Ecto neural progenitor cell (in vitro differentiated cells): Measurements from ENCODE around the gene PGK1.
A peak's percentile ranks its signal among the peaks of the same experiment; 100 is the strongest.
"Not testable (repeated sequence)": the region's sequence is repeated elsewhere in the genome, so short reads cannot be mapped to it uniquely, and the experiment has no call there.

Experiments used
- DNase-seq: peaks from one replicate; pipeline ENCODE4 v3.0.0-alpha.2; 2018; ENCODE audit warnings: low spot score

Gene PGK1

DNA sequence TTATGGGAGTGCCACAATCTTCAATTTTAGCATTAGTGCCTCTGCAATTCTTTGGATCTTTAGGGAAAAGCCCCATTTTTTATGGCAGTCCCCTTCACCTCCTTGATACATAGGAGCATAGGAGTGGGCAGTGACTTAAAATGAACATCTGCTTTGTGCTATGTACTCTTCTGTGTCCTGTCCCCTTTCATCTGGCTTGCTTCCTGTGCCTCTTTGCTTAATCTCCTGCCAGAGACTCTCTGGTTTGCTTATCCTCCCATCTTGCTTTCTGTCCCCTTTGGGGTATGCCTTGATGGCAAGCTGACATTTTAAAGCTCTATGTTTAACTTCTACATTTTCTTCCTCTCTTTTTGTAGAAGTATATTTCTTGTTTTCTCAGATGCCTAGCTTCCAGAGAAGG is 12.3 kb downstream of the PGK1 start:
- DNase-seq = no peak

DNA sequence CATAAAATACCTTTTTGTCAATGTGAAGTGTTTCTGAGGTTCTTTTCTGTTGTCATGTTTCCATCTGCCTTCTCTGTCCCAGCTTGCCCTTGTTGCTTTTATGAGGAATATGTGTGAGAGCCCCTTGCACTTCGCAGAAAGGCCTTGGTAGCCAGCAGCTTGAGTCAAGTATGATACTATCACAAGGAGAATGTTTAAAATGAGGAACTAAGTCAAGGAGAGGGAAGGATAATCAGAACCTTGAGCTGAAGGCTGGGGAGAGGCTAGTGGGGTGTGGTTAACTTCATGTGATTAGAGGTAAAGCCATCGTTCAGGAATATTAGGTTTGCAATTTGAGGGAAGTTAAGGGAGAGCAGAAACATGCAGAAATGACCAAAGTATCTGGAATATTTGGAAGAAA is 12.7 kb downstream of the PGK1 start:
- DNase-seq = no peak

DNA sequence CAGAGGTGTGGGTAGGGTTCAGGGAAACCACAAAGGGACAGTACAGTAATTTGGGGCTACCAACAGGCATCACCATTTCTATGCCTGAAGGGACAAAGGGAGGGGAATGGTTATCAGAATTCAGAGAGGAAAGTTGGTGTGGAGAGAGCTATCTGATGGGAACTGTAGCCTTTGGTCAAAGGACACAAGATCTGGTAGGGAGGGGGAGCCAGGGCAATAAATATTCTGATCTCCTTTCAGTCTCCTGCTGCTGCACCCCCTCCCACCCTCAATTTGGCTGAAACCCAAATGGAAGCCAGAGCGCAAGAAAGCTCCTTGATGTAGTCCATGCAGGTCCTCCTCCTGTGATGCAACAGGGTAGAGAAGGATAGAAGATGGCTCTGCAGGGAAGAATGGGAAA is 14.6 kb downstream of the PGK1 start:
- no peak for DNase-seq

DNA sequence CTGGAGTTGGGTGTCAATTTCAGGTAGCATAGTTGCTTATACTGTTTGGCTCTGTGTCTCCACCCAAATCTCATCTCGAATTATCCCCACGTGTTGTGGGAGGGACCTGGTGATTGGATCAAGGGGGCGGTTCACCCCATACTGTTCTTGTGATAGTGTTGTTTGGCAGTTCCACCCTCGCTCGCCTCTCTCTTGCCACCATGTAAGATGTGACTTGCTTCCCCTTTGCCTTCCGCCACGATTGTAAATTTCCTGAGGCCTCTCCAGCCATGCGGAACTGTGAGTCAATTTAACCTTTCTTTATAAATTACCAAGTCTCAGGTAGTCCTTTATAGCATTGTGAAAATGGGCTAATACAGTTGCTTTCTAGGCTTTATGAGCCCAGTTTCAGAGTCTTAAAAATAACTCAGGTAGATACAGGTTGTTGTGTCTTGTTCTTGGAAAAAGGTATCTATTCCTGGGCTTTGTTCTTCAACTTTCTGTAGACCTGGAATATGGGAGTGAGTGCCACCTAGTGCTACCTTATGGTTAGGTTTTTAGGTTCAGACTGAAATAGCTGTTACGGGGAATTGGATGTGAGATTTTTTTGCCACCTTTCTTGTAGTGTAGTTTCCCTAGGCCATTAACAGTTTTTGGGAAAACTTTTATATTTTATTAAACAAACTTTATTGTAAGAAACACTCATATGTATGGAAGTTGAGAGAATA is 15.6 kb downstream of the PGK1 start:
- no peak for DNase-seq

GRCh38 chrX:78123190-78123589 is 19.1 kb downstream of the PGK1 start:
- no peak for DNase-seq

- no peak for DNase-seq
These were observed 20.3 kb downstream of the PGK1 start for GRCh38 chrX:78124307-78124706.

DNA sequence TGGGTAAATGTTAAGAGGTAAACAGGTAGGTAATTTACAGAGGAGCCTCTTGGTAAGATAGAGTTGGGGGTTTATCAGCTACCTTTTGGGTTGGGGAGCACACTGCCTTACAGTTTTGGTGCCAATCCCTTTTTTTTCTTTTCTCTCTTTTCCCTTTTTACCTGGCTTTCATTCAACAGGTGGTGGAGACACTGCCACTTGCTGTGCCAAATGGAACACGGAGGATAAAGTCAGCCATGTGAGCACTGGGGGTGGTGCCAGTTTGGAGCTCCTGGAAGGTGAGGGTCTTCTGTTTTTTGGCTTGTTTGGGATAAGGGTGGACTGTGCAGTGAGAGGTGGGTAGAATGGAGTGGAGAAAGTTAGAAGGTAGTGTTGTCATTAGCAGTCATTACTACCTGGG is 21.1 kb downstream of the PGK1 start:
- DNase-seq = no peak

DNA sequence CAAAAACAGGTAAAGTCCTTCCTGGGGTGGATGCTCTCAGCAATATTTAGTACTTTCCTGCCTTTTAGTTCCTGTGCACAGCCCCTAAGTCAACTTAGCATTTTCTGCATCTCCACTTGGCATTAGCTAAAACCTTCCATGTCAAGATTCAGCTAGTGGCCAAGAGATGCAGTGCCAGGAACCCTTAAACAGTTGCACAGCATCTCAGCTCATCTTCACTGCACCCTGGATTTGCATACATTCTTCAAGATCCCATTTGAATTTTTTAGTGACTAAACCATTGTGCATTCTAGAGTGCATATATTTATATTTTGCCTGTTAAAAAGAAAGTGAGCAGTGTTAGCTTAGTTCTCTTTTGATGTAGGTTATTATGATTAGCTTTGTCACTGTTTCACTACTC is 21.7 kb downstream of the PGK1 start:
- not testable (repeated sequence) for DNase-seq

DNA sequence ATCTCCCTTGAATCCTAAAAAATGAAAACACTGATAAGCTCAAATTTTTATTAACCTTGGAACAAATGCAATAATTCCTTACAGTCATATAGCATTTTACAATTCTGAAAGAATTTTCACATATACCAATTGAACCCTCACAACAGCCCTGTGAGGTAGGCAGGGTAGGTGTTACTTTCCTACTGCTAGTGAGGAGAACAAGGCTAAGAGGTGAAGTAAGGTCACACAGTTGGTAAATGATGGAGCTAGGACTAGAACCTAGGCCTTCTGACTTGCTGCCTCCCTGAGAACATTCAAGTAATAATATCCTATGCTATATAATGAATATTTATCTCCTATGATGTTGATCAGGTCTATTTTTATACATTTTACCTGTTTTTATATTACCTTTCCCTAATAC is 25.7 kb downstream of the PGK1 start:
- no peak for DNase-seq

DNA sequence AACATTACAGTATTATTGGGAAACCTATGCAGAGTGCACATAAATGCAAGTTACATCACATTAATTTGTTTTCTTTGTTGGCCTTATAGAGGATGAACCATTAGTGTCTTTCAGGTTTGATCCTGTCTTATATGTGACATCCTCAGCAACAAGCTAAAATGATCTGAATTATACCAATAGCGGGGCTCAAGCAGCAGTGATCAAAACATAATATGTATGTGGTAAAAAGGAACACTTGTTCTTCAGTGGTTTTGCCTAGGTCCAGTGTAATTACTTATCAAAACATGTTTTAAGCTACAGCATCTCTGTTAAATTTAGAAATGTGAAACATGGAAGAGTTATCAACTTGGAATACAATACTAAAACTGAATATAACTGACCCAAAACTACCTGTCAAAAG is 26.3 kb downstream of the PGK1 start:
- DNase-seq = no peak

DNA sequence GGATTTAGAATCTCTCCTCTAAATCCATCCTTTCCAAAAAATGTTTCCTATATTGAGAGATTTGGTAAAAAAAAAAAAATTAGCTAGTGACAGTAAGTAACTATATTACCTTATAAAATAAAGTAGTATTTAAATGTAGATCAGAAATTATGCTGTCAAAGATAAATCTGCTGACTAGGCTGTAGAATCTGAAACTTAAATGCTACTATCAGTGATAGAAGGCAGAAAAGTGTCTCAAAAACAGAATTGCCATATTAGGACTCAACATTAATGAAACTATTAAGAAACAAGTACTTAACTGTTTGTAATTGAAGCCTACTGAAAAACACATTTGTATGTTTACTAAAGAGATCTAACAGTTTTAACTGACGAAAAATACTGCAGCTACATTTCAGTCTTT is 27.1 kb downstream of the PGK1 start:
- DNase-seq = no peak

GRCh38 chrX:78133238-78133960 is 29.4 kb downstream of the PGK1 start:
- no peak for DNase-seq

- peak; percentile 86 for DNase-seq
These were observed 35.4 kb downstream of the PGK1 start, which contains the start of gene TAF9B for GRCh38 chrX:78139160-78140123. TSS of gene TAF9B (minus strand) at chrX:78139650. CDS start at chrX:78139611, 39 bp downstream.

- no peak for DNase-seq
These were observed 36.2 kb downstream of the PGK1 start for GRCh38 chrX:78140206-78140605.

GRCh38 chrX:78147002-78147540 is 43.0 kb downstream of the PGK1 start:
- not testable (repeated sequence) for DNase-seq

- DNase-seq = not testable (repeated sequence)
These were observed 53.3 kb downstream of the PGK1 start for GRCh38 chrX:78157373-78157772.

GRCh38 chrX:78157846-78158245 is 53.8 kb downstream of the PGK1 start:
- not testable (repeated sequence) for DNase-seq

GRCh38 chrX:78160711-78161110 is 56.7 kb downstream of the PGK1 start:
- DNase-seq = not testable (repeated sequence)

DNA sequence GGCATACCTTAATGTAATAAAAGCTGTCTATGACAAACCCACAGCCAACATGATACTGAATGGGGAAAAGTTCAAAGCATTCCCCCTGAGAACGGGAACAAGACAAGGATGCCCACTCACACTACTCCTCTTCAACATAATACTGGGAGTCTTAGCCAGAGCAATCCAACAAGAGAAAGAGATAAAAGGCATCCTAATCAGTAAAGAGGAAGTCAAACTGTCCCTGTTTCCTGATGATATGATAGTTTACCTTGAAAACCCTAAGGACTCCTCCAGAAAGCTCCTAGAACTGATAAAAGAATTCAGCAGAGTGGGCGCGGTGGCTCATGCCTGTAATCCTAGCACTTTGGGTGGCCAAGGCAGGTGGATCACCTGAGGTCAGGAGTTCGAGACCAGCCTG is 59.1 kb downstream of the PGK1 start:
- not testable (repeated sequence) for DNase-seq

DNA sequence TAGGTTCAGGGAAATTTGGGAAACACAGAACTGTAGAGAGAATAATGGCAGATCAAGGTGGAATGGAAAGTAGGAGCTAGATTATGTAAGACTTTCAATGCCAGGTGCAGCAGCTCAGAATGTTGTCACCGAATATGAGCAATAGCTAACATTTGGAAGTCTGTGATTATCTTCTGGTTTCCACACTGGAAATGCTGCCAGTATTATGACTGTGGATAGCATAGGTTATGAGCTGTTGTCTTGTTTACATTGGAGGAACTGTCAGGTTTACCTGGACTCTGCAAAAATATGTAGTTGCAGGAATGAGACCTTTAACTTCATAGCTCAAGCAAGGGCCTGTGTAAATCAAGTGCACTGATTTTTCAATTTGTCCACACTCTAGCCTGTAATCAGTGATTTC is 61.4 kb downstream of the PGK1 start:
- DNase-seq = no peak

DNA sequence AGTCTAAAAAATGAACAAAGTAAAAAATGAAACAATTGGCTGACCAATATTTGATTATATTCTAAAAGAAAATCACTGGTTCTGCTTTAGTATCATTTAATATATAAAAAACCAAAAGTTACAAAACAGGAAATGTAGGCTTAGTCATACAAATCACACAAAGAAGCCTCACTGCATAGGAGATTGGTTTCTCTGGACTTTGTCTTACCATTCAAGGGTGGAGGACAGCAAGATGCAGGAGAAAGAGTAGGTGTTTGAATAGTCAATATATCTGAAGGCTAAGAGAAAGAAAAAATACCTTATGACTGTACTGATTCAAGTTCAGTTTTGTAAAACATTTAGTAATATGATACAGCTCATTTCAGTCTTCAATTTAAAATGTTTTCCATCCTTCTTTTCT is 64.0 kb downstream of the PGK1 start:
- DNase-seq = no peak
